AG09319 (cell line): ENCODE data around the gene CTSO.

Source experiments
- DNase-seq: peaks from one replicate; pipeline ENCODE4 v3.0.0-alpha.2; 2010; ENCODE audit warnings: low read depth; ENCODE audit errors: extremely low read depth
- CTCF ChIP-seq: IDR thresholded peaks from 2 replicates; pipeline ENCODE4 v1.5.1; 2011; ENCODE audit warnings: low read depth, mild to moderate bottlenecking, inconsistent platforms, low read length, moderate library complexity

The CTSO gene

DNA sequence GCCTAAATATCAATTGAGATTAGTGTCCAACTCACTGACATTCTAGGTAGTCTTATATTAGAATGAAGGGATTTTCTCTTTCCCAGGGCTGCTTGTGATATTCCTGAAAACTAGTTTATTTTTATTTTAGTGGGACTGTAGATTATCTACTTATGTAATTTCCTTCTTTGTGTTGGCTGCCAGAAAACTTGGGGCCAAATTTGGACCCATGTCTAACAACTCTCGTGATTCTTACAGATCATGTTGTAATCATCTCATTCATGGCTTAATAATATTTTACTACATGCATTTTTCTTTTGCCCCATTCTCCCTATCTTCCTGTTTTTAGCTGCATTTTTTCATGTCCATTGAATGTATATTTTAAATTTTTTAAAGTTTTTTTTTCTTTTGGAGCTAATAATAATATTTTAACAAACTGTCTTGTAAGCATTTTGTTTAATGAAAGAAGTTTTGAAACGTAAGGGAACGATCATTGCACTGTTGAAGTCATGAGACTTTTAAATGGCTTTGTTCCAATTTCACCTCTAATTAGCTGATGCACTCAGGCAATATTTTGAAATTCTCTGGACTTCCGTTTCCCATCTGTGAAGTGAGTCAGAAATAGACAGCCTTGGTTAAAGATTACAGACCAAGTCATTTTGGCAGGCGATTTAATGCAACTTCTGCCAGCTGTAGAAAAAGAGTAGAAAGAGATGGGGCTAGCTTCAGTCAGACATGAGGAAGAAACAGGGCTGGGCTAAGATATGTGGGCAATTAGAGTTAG, 64.5 kb downstream of the CTSO start:
- TF ChIP-seq CTCF = no peak

GRCh38 chr4:155887847-155888570, 65.7 kb downstream of the CTSO start:
- no peak for TF ChIP-seq CTCF

More for the DNA sequence above, 64.5 kb downstream of the CTSO start:
- DNase-seq = peak; percentile 77

DNA sequence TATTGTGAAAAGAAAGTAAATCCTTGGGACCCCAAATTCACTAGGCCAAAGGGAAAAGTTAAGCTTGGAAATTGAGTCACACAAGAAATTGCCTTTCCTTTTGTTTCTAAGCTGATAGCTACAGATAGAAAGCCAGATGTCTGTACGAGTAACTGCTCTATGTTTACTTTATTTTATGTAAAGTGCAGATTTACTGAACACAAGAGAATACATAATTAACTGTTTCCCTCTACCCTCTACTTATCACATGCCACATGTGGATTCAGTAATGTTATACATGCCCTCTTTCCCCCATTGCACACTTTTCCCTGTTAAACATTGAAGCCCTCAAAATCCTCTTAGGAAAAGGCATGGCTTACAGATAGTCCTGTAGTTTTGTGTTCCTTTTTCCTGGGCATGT, 66.6 kb downstream of the CTSO start:
- DNase-seq = no peak
- no peak for TF ChIP-seq CTCF

More at GRCh38 chr4:155887847-155888570, 65.7 kb downstream of the CTSO start:
- no peak for DNase-seq

- TF ChIP-seq CTCF = no peak
- DNase-seq = no peak
Measured at GRCh38 chr4:155885666-155886065, 68.0 kb downstream of the CTSO start.

GRCh38 chr4:155883895-155884294, 69.8 kb downstream of the CTSO start:
- TF ChIP-seq CTCF = no peak
- DNase-seq = no peak

GRCh38 chr4:155881555-155881954, 72.1 kb downstream of the CTSO start:
- no peak for TF ChIP-seq CTCF
- DNase-seq = no peak

- DNase-seq = no peak
- no peak for TF ChIP-seq CTCF
Measured at GRCh38 chr4:155879767-155880166, 73.9 kb downstream of the CTSO start.
